ENCODE measurements around the gene LPP. TPM values are rescaled to one million over a fixed set of nuclear protein-coding genes. Genes with fewer than 3 reads are reported as not detected.

The LPP gene
- total and polyA plus RNA-seq, 4 donors: 11.1 to 219 (median 66.5) TPM

GRCh38 chr3:188690064-188690463 is 536.1 kb downstream of the LPP start:
- no peak for DNase-seq
- no peak overlapping the region for H3K27ac ChIP-seq (ENCODE audit: low read depth in 1 of 2, low read length in 1 of 2)

GRCh38 chr3:188691004-188691403 is 537.0 kb downstream of the LPP start:
- peaks cover 0 to 33% (median 2%) of the 10 kb centered on the region in 5 donors for H3K4me1 ChIP-seq (ENCODE audit: control insufficient read depth in 5 of 5, insufficient read depth in 5 of 5, low read length in 5 of 5)
- DNase-seq (no peak), ATAC-seq (ENCODE audit: insufficient read depth, low FRiP score) (no peak)
- whole genome bisulfite sequencing, 2 donors: 93 to 94% methylated on average over 1 of the region's 1 CpG
- no peak overlapping the region for H3K27ac ChIP-seq (ENCODE audit: low read depth in 1 of 2, low read length in 1 of 2)
- H3K36me3 ChIP-seq (ENCODE audit: control insufficient read depth in 4 of 4, insufficient read depth in 4 of 4, low read length in 4 of 4): no peaks in the 10 kb centered on the region
- no peak for TF ChIP-seq CTCF (IDR thresholded peaks at IDR 0.05; ENCODE audit: control extremely low read depth, extremely low read depth)
- H3K9ac ChIP-seq (ENCODE audit: insufficient read depth in 1 of 2, low read length in 2 of 2): no peak overlapping the region
- H3K9me3 ChIP-seq (ENCODE audit: control insufficient read depth in 4 of 4, insufficient read depth in 3 of 4, low read length in 3 of 4): no peaks in the 10 kb centered on the region
- H3K4me3 ChIP-seq: no peak overlapping the region
- H3K27me3 ChIP-seq (ENCODE audit: control insufficient read depth in 3 of 3, insufficient read depth in 3 of 3, low read length in 2 of 3): no peaks in the 10 kb centered on the region

More at GRCh38 chr3:188690064-188690463, 536.1 kb downstream of the LPP start:
- H3K27me3 ChIP-seq (ENCODE audit: control insufficient read depth in 3 of 3, insufficient read depth in 3 of 3, low read length in 2 of 3): no peaks in the 10 kb centered on the region
- TF ChIP-seq CTCF (IDR thresholded peaks at IDR 0.05; ENCODE audit: control extremely low read depth, extremely low read depth): no peak
- H3K4me1 ChIP-seq (ENCODE audit: control insufficient read depth in 5 of 5, insufficient read depth in 5 of 5, low read length in 5 of 5): peaks cover 0 to 38% (median 2%) of the 10 kb centered on the region in 5 donors
- H3K36me3 ChIP-seq (ENCODE audit: control insufficient read depth in 4 of 4, insufficient read depth in 4 of 4, low read length in 4 of 4): no peaks in the 10 kb centered on the region
- no peak overlapping the region for H3K9ac ChIP-seq (ENCODE audit: insufficient read depth in 1 of 2, low read length in 2 of 2)
- WGBS, 2 donors: 91 to 95% methylated on average over 5 of the region's 5 CpGs
- ATAC-seq (ENCODE audit: insufficient read depth, low FRiP score): no peak
- H3K4me3 ChIP-seq: no peak overlapping the region
- no peaks in the 10 kb centered on the region for H3K9me3 ChIP-seq (ENCODE audit: control insufficient read depth in 4 of 4, insufficient read depth in 3 of 4, low read length in 3 of 4)

GRCh38 chr3:188691665-188692064 is 537.7 kb downstream of the LPP start:
- Histone ChIP-seq H3K27me3 (ENCODE audit: control insufficient read depth in 3 of 3, insufficient read depth in 3 of 3, low read length in 2 of 3) (no peaks in the 10 kb centered on the region), H3K4me1 (ENCODE audit: control insufficient read depth in 5 of 5, insufficient read depth in 5 of 5, low read length in 5 of 5) (peaks cover 0 to 27% (median 2%) of the 10 kb centered on the region in 5 donors), H3K36me3 (ENCODE audit: control insufficient read depth in 4 of 4, insufficient read depth in 4 of 4, low read length in 4 of 4) (no peaks in the 10 kb centered on the region), H3K9ac (ENCODE audit: insufficient read depth in 1 of 2, low read length in 2 of 2) (no peak overlapping the region), H3K9me3 (ENCODE audit: control insufficient read depth in 4 of 4, insufficient read depth in 3 of 4, low read length in 3 of 4) (no peaks in the 10 kb centered on the region), H3K27ac (ENCODE audit: low read depth in 1 of 2, low read length in 1 of 2) (no peak overlapping the region), H3K4me3 (no peak overlapping the region)
- ATAC-seq (ENCODE audit: insufficient read depth, low FRiP score) (no peak), DNase-seq (no peak)
- no peak for TF ChIP-seq CTCF (IDR thresholded peaks at IDR 0.05; ENCODE audit: control extremely low read depth, extremely low read depth)
- WGBS, 2 donors: 89 to 91% methylated on average over 1 of the region's 1 CpG

GRCh38 chr3:188692700-188693099 is 538.7 kb downstream of the LPP start:
- H3K4me3 ChIP-seq: no peak overlapping the region
- no peaks in the 10 kb centered on the region for H3K36me3 ChIP-seq (ENCODE audit: control insufficient read depth in 4 of 4, insufficient read depth in 4 of 4, low read length in 4 of 4)
- DNase-seq (no peak), ATAC-seq (ENCODE audit: insufficient read depth, low FRiP score) (no peak)
- no peaks in the 10 kb centered on the region for H3K9me3 ChIP-seq (ENCODE audit: control insufficient read depth in 4 of 4, insufficient read depth in 3 of 4, low read length in 3 of 4)
- H3K27me3 ChIP-seq (ENCODE audit: control insufficient read depth in 3 of 3, insufficient read depth in 3 of 3, low read length in 2 of 3): no peaks in the 10 kb centered on the region
- 92 to 93% methylated on average over 2 of the region's 2 CpGs for WGBS, 2 donors
- no peak overlapping the region for H3K27ac ChIP-seq (ENCODE audit: low read depth in 1 of 2, low read length in 1 of 2)
- peaks cover 0 to 17% (median 2%) of the 10 kb centered on the region in 5 donors for H3K4me1 ChIP-seq (ENCODE audit: control insufficient read depth in 5 of 5, insufficient read depth in 5 of 5, low read length in 5 of 5)
- H3K9ac ChIP-seq (ENCODE audit: insufficient read depth in 1 of 2, low read length in 2 of 2): no peak overlapping the region
- TF ChIP-seq CTCF (IDR thresholded peaks at IDR 0.05; ENCODE audit: control extremely low read depth, extremely low read depth): no peak
